Measurements from ENCODE around the gene CCDC60.

DNA sequence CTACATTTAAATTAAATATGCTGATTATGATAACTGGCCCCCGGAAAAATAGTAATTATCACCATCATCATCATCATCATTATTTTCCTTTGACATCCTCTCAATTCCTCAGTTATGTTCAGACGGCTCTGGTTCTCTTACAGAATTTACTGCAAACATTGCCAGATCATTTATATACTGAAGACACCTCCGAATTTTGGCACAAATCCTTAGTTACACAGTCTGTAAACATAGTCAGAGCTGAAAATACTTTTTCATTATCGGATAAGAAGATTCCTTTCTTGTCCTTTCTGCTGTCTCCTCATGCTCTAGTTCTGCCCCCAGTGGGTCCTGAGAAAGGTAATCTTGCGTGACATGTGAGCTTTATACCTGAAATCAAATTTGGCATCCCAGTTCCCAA, 40.3 kb upstream of the CCDC60 start:
- TF ChIP-seq CTCF (IDR thresholded peaks at IDR 0.05), result no peak
- TF ChIP-seq POLR2A (IDR thresholded peaks at IDR 0.05), result no peak

Data from lower leg skin (tissue), 3 donors.